IMR-90 (cell line): ENCODE data around the gene SYCP1. TPM values are rescaled to one million over a fixed set of nuclear protein-coding genes. Genes with fewer than 3 reads are reported as not detected.

ENCODE experiments used
- ATAC-seq: fragments of 200-7000 bp; cut with Tn5 transposase; 2 replicates; pipeline ENCODE4 v1.9.1; 2020; ENCODE audit warnings: low read depth, mild to moderate bottlenecking, moderate library complexity
- BruUV-seq: library from RNA; stranded (reverse); fragments of 400-500 nt; replicated peaks from 2 replicates; lab custom pipeline; 2021; lab: Mats Ljungman, UMichigan
- CTCF ChIA-PET: fragments of 300-600 bp; formaldehyde crosslinking; extraction: SDS; loops from one replicate; lab custom pipeline; 2021; ENCODE audit warnings: antibody characterized with exemption; lab: Yijun Ruan, JAX
- POLR2A ChIA-PET: fragments of 300-600 bp; sonication (Branson Sonifier 250); formaldehyde crosslinking; loops from one replicate; lab custom pipeline; 2022; ENCODE audit warnings: antibody characterized with exemption; ENCODE audit not compliant: unreplicated experiment; lab: Charles Lee
- DNase-seq: peaks from one replicate; pipeline ENCODE4 v3.0.0; 2013
- H2AFZ ChIP-seq: replicated peaks from 2 replicates; pipeline ENCODE3; 2013; ENCODE audit warnings: low read length, mild to moderate bottlenecking; ENCODE audit not compliant: poor library complexity
- H2AK5ac ChIP-seq: 2 replicates; pipeline ENCODE4 v1.6.1; 2013; ENCODE audit warnings: low read depth, low read length, inconsistent platforms
- H2AK9ac ChIP-seq: replicated peaks from 2 replicates; pipeline ENCODE3; 2013; ENCODE audit warnings: mild to moderate bottlenecking, low read depth, low read length, moderate library complexity; ENCODE audit not compliant: poor library complexity
- H2BK120ac ChIP-seq: 2 replicates; pipeline ENCODE4 v1.6.1; 2013; ENCODE audit warnings: low read depth, low read length, inconsistent platforms
- H2BK15ac ChIP-seq: 3 replicates; pipeline ENCODE4 v1.6.1; 2013; ENCODE audit warnings: low read depth, low read length, inconsistent platforms
- H2BK20ac ChIP-seq: 2 replicates; pipeline ENCODE4 v1.6.1; 2013; ENCODE audit warnings: low read depth, mild to moderate bottlenecking, inconsistent platforms, low read length, moderate library complexity
- H2BK5ac ChIP-seq: 2 replicates; pipeline ENCODE4 v1.6.1; 2013; ENCODE audit warnings: mild to moderate bottlenecking, low read depth, low read length, inconsistent platforms; ENCODE audit not compliant: poor library complexity, severe bottlenecking
- H3K14ac ChIP-seq: replicated peaks from 2 replicates; pipeline ENCODE4 v1.6.1; 2013; ENCODE audit warnings: low read depth, low read length, inconsistent platforms
- H3K18ac ChIP-seq: 2 replicates; pipeline ENCODE4 v1.6.1; 2013; ENCODE audit warnings: low read depth, low read length, control low read depth
- H3K23ac ChIP-seq: 2 replicates; pipeline ENCODE4 v1.6.1; 2013; ENCODE audit warnings: low read depth, low read length, inconsistent platforms
- H3K27ac ChIP-seq: 2 replicates; pipeline ENCODE4 v1.5.1; 2013; ENCODE audit warnings: mild to moderate bottlenecking, control low read depth, low read length; ENCODE audit not compliant: insufficient read depth
- H3K27me3 ChIP-seq: 2 replicates; pipeline ENCODE4 v1.6.1; 2013; ENCODE audit warnings: low read length; ENCODE audit not compliant: control insufficient read depth, insufficient read depth
- H3K36me3 ChIP-seq: 2 replicates; pipeline ENCODE4 v1.6.1; 2013; ENCODE audit warnings: low read length, mixed read lengths; ENCODE audit not compliant: control insufficient read depth, insufficient read depth
- H3K4ac ChIP-seq: 2 replicates; pipeline ENCODE4 v1.6.1; 2013; ENCODE audit warnings: low read depth, low read length, inconsistent platforms
- H3K4me1 ChIP-seq: 2 replicates; pipeline ENCODE4 v1.6.1; 2013; ENCODE audit warnings: low read length, mixed read lengths; ENCODE audit not compliant: control insufficient read depth, insufficient read depth
- H3K4me2 ChIP-seq: 2 replicates; pipeline ENCODE4 v1.6.1; 2013; ENCODE audit warnings: low read depth, mild to moderate bottlenecking, control low read depth, low read length, moderate library complexity
- H3K4me3 ChIP-seq: 2 replicates; pipeline ENCODE4 v1.5.1; 2013; ENCODE audit warnings: low read depth, mild to moderate bottlenecking, control low read depth, low read length, moderate library complexity; ENCODE audit not compliant: insufficient read depth
- H3K56ac ChIP-seq: 2 replicates; pipeline ENCODE4 v1.6.1; 2013; ENCODE audit warnings: low read length, inconsistent platforms; ENCODE audit not compliant: insufficient read depth; ENCODE audit errors: extremely low read depth
- H3K79me1 ChIP-seq, 2 experiments: 2 replicates each; pipeline ENCODE4 v1.6.1; 2013; ENCODE audit warnings: low read length in 2 of 2, inconsistent platforms in 1 of 2, low read depth in 1 of 2
- H3K9ac ChIP-seq: 2 replicates; pipeline ENCODE4 v1.6.1; 2013; ENCODE audit warnings: low read depth, low read length, control low read depth
- H3K9me1 ChIP-seq: 2 replicates; pipeline ENCODE4 v1.6.1; 2013; ENCODE audit warnings: low read length, inconsistent platforms; ENCODE audit not compliant: insufficient read depth
- H3K9me3 ChIP-seq: 2 replicates; pipeline ENCODE4 v1.6.1; 2013; ENCODE audit warnings: low read length; ENCODE audit not compliant: control insufficient read depth, insufficient read depth
- H4K20me1 ChIP-seq: 2 replicates; pipeline ENCODE4 v1.6.1; 2013; ENCODE audit warnings: low read length, inconsistent platforms; ENCODE audit not compliant: insufficient read depth
- H4K5ac ChIP-seq: 2 replicates; pipeline ENCODE4 v1.6.1; 2013; ENCODE audit warnings: mild to moderate bottlenecking, low read depth, low read length, control low read depth
- H4K8ac ChIP-seq, 2 experiments: 2 replicates each; pipeline ENCODE4 v1.6.1; 2013; ENCODE audit warnings: low read depth in 2 of 2, low read length in 2 of 2, control low read depth in 1 of 2, inconsistent platforms in 1 of 2
- H4K91ac ChIP-seq: 2 replicates; pipeline ENCODE4 v1.6.1; 2013; ENCODE audit warnings: low read depth, low read length, inconsistent platforms; ENCODE audit not compliant: insufficient read depth
- BHLHE40 ChIP-seq: fragments of 150-350 bp; IDR thresholded peaks from 2 replicates; pipeline ENCODE4 v1.6.1; 2016; ENCODE audit warnings: mild to moderate bottlenecking, low read depth, low read length
- CEBPB ChIP-seq: IDR thresholded peaks from 2 replicates; pipeline ENCODE4 v1.6.1; 2012; ENCODE audit warnings: low read depth, low read length, improper control_type of control experiment
- MAFK ChIP-seq: IDR thresholded peaks from 2 replicates; pipeline ENCODE4 v1.6.1; 2012; ENCODE audit warnings: low read depth, low read length, improper control_type of control experiment
- MXI1 ChIP-seq: IDR thresholded peaks from 2 replicates; pipeline ENCODE4 v1.6.1; 2012; ENCODE audit warnings: low read depth, mild to moderate bottlenecking, low read length, moderate library complexity, borderline replicate concordance
- POLR2A ChIP-seq: IDR thresholded peaks from 2 replicates; pipeline ENCODE4 v1.6.1; 2012; ENCODE audit warnings: mild to moderate bottlenecking, low read depth, low read length
- RCOR1 ChIP-seq: IDR thresholded peaks from 2 replicates; pipeline ENCODE4 v1.6.1; 2012; ENCODE audit warnings: mild to moderate bottlenecking, low read length, improper control_type of control experiment; ENCODE audit not compliant: insufficient replicate concordance
- SMC3 ChIP-seq: fragments of 150-350 bp; IDR thresholded peaks from 2 replicates; pipeline ENCODE4 v1.6.1; 2016; ENCODE audit warnings: low read depth, mild to moderate bottlenecking, antibody characterized with exemption, low read length, moderate library complexity
- WGBS, 2 experiments: methylation state at CpG; one replicate each; pipeline versions ENCODE4 v1.1.5 to v1.1.7; 2013; ENCODE audit warnings: missing lambda C conversion rate in 2 of 2; ENCODE audit not compliant: insufficient read length in 1 of 2; ENCODE audit errors: extremely low coverage in 2 of 2; 5-methylcytosine and 5-hydroxymethylcytosine counted together
- dilution Hi-C: fragments of 300-500 bp; cut with HindIII; formaldehyde crosslinking; loops from one replicate; pipeline ENCODE4 v1.14.3; 2018; ENCODE audit warnings: low sequenced_read_pairs; ENCODE audit not compliant: unreplicated experiment
- in situ Hi-C: fragments of 300-500 bp; cut with MboI; formaldehyde crosslinking; loops from 3 replicates; pipeline ENCODE4 v1.14.3; 2019; ENCODE audit warnings: low sequenced_read_pairs, inconsistent platforms, mixed read lengths
- intact Hi-C: fragments of 100-400 bp; cut with micrococcal nuclease; formaldehyde crosslinking; loops from 2 replicates; pipeline ENCODE4 v1.10.0; 2022
- polyA plus RNA-seq, 3 experiments: library from polyadenylated mRNA; depleted of rRNA; stranded (reverse); fragments of >200 nt; gene quantifications; 2 replicates each; pipeline ENCODE4 v1.2.3, GENCODE V29; 2012; ENCODE audit warnings: low replicate concordance in 1 of 3
- total RNA-seq: library from RNA; depleted of rRNA; stranded (reverse); fragments of >200 nt; gene quantifications from 2 replicates; pipeline ENCODE4 v1.2.3, GENCODE V29; 2012
- TF ChIP-seq, protein P1 (sequence below): fragments of 150-350 bp; IDR thresholded peaks from 2 replicates; pipeline ENCODE4 v1.6.1; 2016; ENCODE audit warnings: low read depth, mild to moderate bottlenecking, low read length, moderate library complexity, borderline replicate concordance

Gene SYCP1
- total and polyA plus RNA-seq, 2 of the 4 experiments (the other 2 are of a cell fraction): not detected

DNA sequence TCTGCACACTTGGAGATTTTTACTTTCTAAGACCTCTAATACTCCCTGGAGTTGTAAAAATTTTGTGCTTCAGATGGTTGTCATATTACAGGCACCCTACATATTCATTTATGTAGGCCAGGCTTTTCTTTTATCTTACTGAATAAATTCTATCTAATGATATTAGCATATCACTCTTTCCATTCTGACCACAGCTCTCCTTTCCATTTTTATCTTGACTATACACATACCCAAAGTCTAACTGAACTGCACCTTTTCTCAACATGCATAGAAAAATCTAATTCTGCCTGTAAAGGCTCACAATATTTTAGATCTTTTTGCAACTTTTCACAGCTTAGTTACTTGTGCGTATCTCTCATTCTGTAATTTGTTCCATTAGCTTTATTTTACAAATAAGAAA, 122.2 kb downstream of the SYCP1 start:
- Histone ChIP-seq H3K9me1 (no peaks in the 10 kb centered on the region), H2BK120ac (no peak overlapping the region), H4K8ac (no peak overlapping the region), H3K79me1 (no peaks in the 10 kb centered on the region), H2BK15ac (no peak overlapping the region), H2AFZ (no peak overlapping the region), H3K36me3 (no peaks in the 10 kb centered on the region), H3K9me3 (no peaks in the 10 kb centered on the region), H3K27me3 (no peaks in the 10 kb centered on the region; the same call in 1 of the 2 replicates), H3K14ac (no peak overlapping the region), H2BK5ac (no peak overlapping the region), H2AK5ac (no peak overlapping the region), H3K23ac (no peak overlapping the region), H4K20me1 (no peaks in the 10 kb centered on the region), H4K5ac (no peak overlapping the region), H2AK9ac (no peak overlapping the region), H3K9ac (no peak overlapping the region), H4K91ac (no peak overlapping the region), H3K56ac (no peak overlapping the region), H2BK20ac (no peak overlapping the region), H3K4me2 (no peak overlapping the region), H3K4ac (no peak overlapping the region), H3K27ac (no peak overlapping the region), H3K4me1 (no peaks in the 10 kb centered on the region), H3K18ac (no peak overlapping the region), H3K4me3 (no peak overlapping the region)
- no CpG with 5 or more reads among the region's 1 CpG for WGBS, 2 experiments
- in situ Hi-C loops (loop anchor here (5.0 kb wide), 2 partner anchors 135 to 615 kb away; no protein-coding TSS in a partner anchor), intact Hi-C loops (no loop called here), dilution Hi-C loops (no loop called here)
- ATAC-seq (no peak), DNase-seq (no peak)
- BruUV-seq: no TSS peak
- POLR2A ChIA-PET: interaction anchor here (0.6 kb wide), 1 partner anchor 136 kb away, joined by 3 read pairs; no protein-coding TSS in a partner anchor
- TF ChIP-seq CEBPB (no peak), RCOR1 (no peak), SMC3 (no peak), POLR2A (no peak), MXI1 (no peak), MAFK (no peak), BHLHE40 (no peak)
- TF ChIP-seq, protein P1, sequence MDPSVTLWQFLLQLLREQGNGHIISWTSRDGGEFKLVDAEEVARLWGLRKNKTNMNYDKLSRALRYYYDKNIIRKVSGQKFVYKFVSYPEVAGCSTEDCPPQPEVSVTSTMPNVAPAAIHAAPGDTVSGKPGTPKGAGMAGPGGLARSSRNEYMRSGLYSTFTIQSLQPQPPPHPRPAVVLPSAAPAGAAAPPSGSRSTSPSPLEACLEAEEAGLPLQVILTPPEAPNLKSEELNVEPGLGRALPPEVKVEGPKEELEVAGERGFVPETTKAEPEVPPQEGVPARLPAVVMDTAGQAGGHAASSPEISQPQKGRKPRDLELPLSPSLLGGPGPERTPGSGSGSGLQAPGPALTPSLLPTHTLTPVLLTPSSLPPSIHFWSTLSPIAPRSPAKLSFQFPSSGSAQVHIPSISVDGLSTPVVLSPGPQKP: no peak
- CTCF ChIA-PET: interaction anchor here (1.1 to 1.6 kb wide), 3 partner anchors 113 to 619 kb away, joined by 3 to 6 read pairs (median 5); no protein-coding TSS in a partner anchor
